ENCODE measurements around the gene VRTN.

DNA sequence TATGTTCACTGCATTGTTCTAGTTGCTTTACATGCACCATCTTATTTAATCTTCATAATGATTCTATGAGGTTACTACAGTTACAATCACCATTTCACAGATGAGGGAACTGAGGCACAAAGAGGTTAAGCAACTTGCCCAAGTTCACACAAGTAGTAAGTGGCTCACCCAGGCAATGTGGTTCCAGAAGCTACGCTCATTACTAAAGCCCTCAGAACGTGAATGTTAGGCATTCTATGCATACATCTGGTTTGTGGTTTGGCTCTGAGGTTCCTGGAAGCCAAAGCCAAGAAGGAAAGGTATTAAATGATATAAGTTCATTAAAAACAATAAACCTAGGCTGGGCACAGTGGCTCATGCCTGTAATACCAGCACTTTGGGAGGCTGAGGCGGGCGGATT lies 14.4 kb upstream of the VRTN start:
- no peak for TF ChIP-seq POLR2A (IDR thresholded peaks at IDR 0.05; ENCODE audit: low read length)
- no peak for TF ChIP-seq GATA1 (IDR thresholded peaks at IDR 0.05; ENCODE audit: low read depth, low read length)
